ENCODE data around the gene MINDY3.

GRCh38 chr10:15739254-15739970 lies 120.9 kb downstream of the MINDY3 start:
- TF ChIP-seq POLR2AphosphoS5 (IDR thresholded peaks at IDR 0.05) (no peak), POLR2A (IDR thresholded peaks at IDR 0.05) (no peak), EP300 (IDR thresholded peaks at IDR 0.05) (no peak)
